Upper lobe of left lung (tissue), 6 donors: ENCODE results near the gene FAM234A. TPM values are rescaled to one million over a fixed set of nuclear protein-coding genes. Genes with fewer than 3 reads are reported as not detected.
A peak's percentile ranks its signal among the peaks of the same experiment; 100 is the strongest.
"Not testable (repeated sequence)": the region's sequence is repeated elsewhere in the genome, so short reads cannot be mapped to it uniquely, and the experiment has no call there.

ENCODE experiments used
- ATAC-seq, 2 donors: fragments of 200-7000 bp; cut with Tn5 transposase; one replicate each; pipeline ENCODE4 v1.9.1; 2022; ENCODE audit warnings: mild to moderate bottlenecking in 2 of 2, moderate library complexity in 2 of 2; ENCODE audit not compliant: low FRiP score in 2 of 2
- DNase-seq, 2 donors: peaks; one replicate each; pipeline ENCODE4 v3.0.0-alpha.2; 2019 to 2020
- H3K27ac ChIP-seq, 4 donors: fragments of 200-600 bp; sonication (generic); one replicate each; pipeline ENCODE4 v1.5.1; 2016 to 2019
- H3K27me3 ChIP-seq, 4 donors: fragments of 200-600 bp; sonication (generic); one replicate each; pipeline ENCODE4 v1.5.1; 2017 to 2019
- H3K36me3 ChIP-seq, 4 donors: fragments of 200-600 bp; sonication (generic); one replicate each; pipeline ENCODE4 v1.5.1; 2016 to 2019
- H3K4me1 ChIP-seq, 4 donors: fragments of 200-600 bp; sonication (generic); one replicate each; pipeline ENCODE4 v1.5.1; 2018 to 2019
- H3K4me3 ChIP-seq, 4 donors: fragments of 200-600 bp; sonication (generic); one replicate each; pipeline ENCODE4 v1.5.1; 2017 to 2019; ENCODE audit warnings: mild to moderate bottlenecking in 2 of 4, moderate library complexity in 1 of 4
- H3K9me3 ChIP-seq, 4 donors: fragments of 200-600 bp; sonication (generic); one replicate each; pipeline ENCODE4 v1.5.1; 2018 to 2019
- CTCF ChIP-seq, 6 experiments: fragments of 450-650 bp in 4 of 6; fragments of 200-600 bp in 2 of 6; sonication (generic) in 2 of 6; IDR thresholded peaks; one replicate each; pipeline ENCODE4 v1.5.1; 2016 to 2019; ENCODE audit warnings: antibody characterized with exemption in 6 of 6
- EP300 ChIP-seq, 4 donors: sonication (generic); formaldehyde crosslinking; IDR thresholded peaks; one replicate each; pipeline ENCODE4 v1.5.1; 2017; ENCODE audit warnings: antibody characterized with exemption in 4 of 4, control low read depth in 2 of 4
- POLR2A ChIP-seq, 4 donors: fragments of 450-650 bp; IDR thresholded peaks; one replicate each; pipeline ENCODE4 v1.5.1; 2016 to 2017; ENCODE audit warnings: antibody characterized with exemption in 4 of 4, mild to moderate bottlenecking in 2 of 4
- POLR2AphosphoS5 ChIP-seq, 2 donors: sonication (generic); formaldehyde crosslinking; IDR thresholded peaks; one replicate each; pipeline ENCODE4 v1.5.1; 2017; ENCODE audit warnings: antibody characterized with exemption in 2 of 2
- WGBS, 2 donors: methylation state at CpG; one replicate each; pipeline ENCODE4 v1.1.5; 2017 to 2018; 5-methylcytosine and 5-hydroxymethylcytosine counted together
- total RNA-seq, 6 donors: library from RNA; depleted of rRNA in 4 of 6; stranded (reverse); fragments of >200 nt in 4 of 6; gene quantifications; one replicate each; pipeline versions ENCODE4 v1.1.0 to v1.2.1, GENCODE V29; 2016 to 2021
- donor health status: DM: no; HTN: no; CAD: no; lungs with moderate emphysema.
- donor health status: DM: no; HTN: yes; CAD: no; lungs with severe emphysema.

FAM234A gene
- total RNA-seq, 6 donors from 2014 or later = 55.4 to 92.7 (median 66.0) TPM

- no peak for DNase-seq
- WGBS, 2 donors = 80 to 84% methylated on average over 22 of the region's 22 CpGs
- peaks cover 0 to 29% (median 20%) of the 10 kb centered on the region in 4 donors for H3K36me3 ChIP-seq
- TF ChIP-seq POLR2AphosphoS5 (IDR thresholded peaks at IDR 0.05) (no peak), CTCF (IDR thresholded peaks at IDR 0.05) (no peak), POLR2A (IDR thresholded peaks at IDR 0.05) (no peak), EP300 (IDR thresholded peaks at IDR 0.05) (no peak)
- no peaks in the 10 kb centered on the region for H3K27me3 ChIP-seq
- peak overlapping the region in 3 of 4 donors; percentile 70 to 82 (median 71) for H3K4me3 ChIP-seq
- H3K9me3 ChIP-seq = no peaks in the 10 kb centered on the region
- H3K27ac ChIP-seq = peak overlapping the region; percentile 95 to 98 (median 96)
- ATAC-seq = no peak
- peaks cover 17 to 28% (median 21%) of the 10 kb centered on the region in 4 donors for H3K4me1 ChIP-seq
Measured at GRCh38 chr16:229731-230281, 4.8 kb upstream of the FAM234A start.

GRCh38 chr16:230351-230750, 4.3 kb upstream of the FAM234A start:
- H3K4me3 ChIP-seq, ATAC-seq, H3K27ac ChIP-seq, H3K27me3 ChIP-seq, DNase-seq, H3K9me3 ChIP-seq: not testable (repeated sequence)
- Histone ChIP-seq H3K4me1 (peaks cover 17 to 31% (median 21%) of the 10 kb centered on the region in 4 donors), H3K36me3 (peaks cover 0 to 25% (median 16%) of the 10 kb centered on the region in 4 donors)
- 95% methylated on average over 18 of the region's 18 CpGs for WGBS, 2 donors

- no peaks in the 10 kb centered on the region for H3K9me3 ChIP-seq
- peaks cover 0 to 21% (median 11%) of the 10 kb centered on the region in 4 donors for H3K36me3 ChIP-seq
- ATAC-seq (no peak), DNase-seq (peak in 1 of 2 donors; percentile 74)
- 68 to 79% methylated on average over 22 of the region's 22 CpGs for WGBS, 2 donors
- no peak overlapping the region for H3K4me3 ChIP-seq
- peaks cover 23 to 37% (median 27%) of the 10 kb centered on the region in 4 donors for H3K4me1 ChIP-seq
- H3K27ac ChIP-seq = no peak overlapping the region
- no peak for TF ChIP-seq CTCF (IDR thresholded peaks at IDR 0.05)
- no peak for TF ChIP-seq EP300 (IDR thresholded peaks at IDR 0.05)
- TF ChIP-seq POLR2A (IDR thresholded peaks at IDR 0.05) = no peak
- no peak for TF ChIP-seq POLR2AphosphoS5 (IDR thresholded peaks at IDR 0.05)
- no peaks in the 10 kb centered on the region for H3K27me3 ChIP-seq
Measured at GRCh38 chr16:230949-231348, 3.7 kb upstream of the FAM234A start.

- no peaks in the 10 kb centered on the region for H3K9me3 ChIP-seq
- 64 to 67% methylated on average over 3 of the region's 3 CpGs for WGBS, 2 donors
- ATAC-seq = no peak
Measured at GRCh38 chr16:239948-240277, 5.3 kb downstream of the FAM234A start.

GRCh38 chr16:240559-240958, 5.9 kb downstream of the FAM234A start:
- Histone ChIP-seq H3K27ac (no peak overlapping the region), H3K9me3 (no peaks in the 10 kb centered on the region), H3K36me3 (no peaks in the 10 kb centered on the region), H3K27me3 (no peaks in the 10 kb centered on the region), H3K4me3 (no peak overlapping the region), H3K4me1 (peaks cover 5 to 31% (median 6%) of the 10 kb centered on the region in 4 donors)
- TF ChIP-seq EP300 (IDR thresholded peaks at IDR 0.05) = no peak
- TF ChIP-seq POLR2AphosphoS5 (IDR thresholded peaks at IDR 0.05) = no peak
- TF ChIP-seq POLR2A (IDR thresholded peaks at IDR 0.05) = no peak
- TF ChIP-seq CTCF (IDR thresholded peaks at IDR 0.05) = no peak
- DNase-seq = no peak
- ATAC-seq = no peak
- 96% methylated on average over 8 of the region's 8 CpGs for WGBS, 2 donors

More at GRCh38 chr16:239948-240277, 5.3 kb downstream of the FAM234A start:
- H3K36me3 ChIP-seq = no peaks in the 10 kb centered on the region
- no peak overlapping the region for H3K4me3 ChIP-seq
- H3K4me1 ChIP-seq = peaks cover 7 to 36% (median 8%) of the 10 kb centered on the region in 4 donors
- H3K27me3 ChIP-seq = no peaks in the 10 kb centered on the region
- DNase-seq = no peak
- TF ChIP-seq CTCF (IDR thresholded peaks at IDR 0.05) = no peak
- no peak for TF ChIP-seq POLR2AphosphoS5 (IDR thresholded peaks at IDR 0.05)
- TF ChIP-seq EP300 (IDR thresholded peaks at IDR 0.05) = no peak
- TF ChIP-seq POLR2A (IDR thresholded peaks at IDR 0.05) = no peak
- peak overlapping the region in 1 of 4 donors; percentile 19 for H3K27ac ChIP-seq
